ENCODE data around the gene SHANK1.

The SHANK1 gene

DNA sequence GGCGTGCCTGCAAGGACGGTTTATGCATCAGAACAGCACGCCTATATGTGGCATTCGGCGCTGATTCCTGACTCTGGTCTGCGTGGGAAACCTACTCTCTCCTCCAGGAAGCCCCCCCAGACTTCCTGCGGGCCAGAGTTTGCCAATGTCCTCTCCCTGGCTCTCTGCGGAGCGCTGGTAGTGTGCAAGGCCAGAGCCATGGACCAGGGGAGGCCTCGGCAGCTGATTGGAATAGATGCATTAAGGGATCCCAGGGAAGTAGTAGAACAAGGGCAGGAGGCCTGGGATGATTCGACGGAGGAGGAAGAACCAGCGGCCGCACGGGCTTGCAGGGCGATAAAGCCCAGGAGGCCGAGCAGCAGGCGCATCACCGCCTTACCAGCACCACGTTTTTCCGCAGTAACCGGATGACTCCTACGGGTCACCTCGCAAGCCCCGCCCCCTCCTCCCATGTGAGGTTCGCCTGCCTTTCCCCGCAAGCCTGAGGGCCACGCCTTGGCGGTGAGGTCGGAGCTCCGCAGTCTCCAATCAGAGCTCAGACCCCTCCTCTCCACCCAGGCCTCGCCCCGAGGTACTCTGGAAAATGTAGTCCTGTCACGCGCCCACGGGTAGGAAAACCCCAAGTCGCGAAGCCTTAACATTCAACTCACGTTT, 8.6 kb upstream of the SHANK1 start:
- DNase-seq (ENCODE audit: low spot score) = peak; percentile 71

DNA sequence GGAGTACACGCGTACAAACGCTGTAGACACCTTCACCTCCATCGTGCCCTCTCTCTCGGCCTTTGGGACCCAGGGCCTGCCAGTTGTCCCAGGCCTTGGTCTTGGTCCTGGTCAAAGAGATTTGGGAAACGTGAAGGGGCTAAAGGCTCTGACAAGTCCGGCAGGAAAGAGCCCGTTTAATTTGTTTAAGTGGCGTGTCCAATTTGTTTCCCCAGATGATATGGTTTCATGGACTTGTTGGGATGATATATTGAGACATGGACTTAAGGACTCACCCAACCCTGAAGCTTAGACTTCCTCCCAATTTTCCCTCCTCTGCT, 6.3 kb upstream of the SHANK1 start:
- no peak for DNase-seq (ENCODE audit: low spot score)

DNA sequence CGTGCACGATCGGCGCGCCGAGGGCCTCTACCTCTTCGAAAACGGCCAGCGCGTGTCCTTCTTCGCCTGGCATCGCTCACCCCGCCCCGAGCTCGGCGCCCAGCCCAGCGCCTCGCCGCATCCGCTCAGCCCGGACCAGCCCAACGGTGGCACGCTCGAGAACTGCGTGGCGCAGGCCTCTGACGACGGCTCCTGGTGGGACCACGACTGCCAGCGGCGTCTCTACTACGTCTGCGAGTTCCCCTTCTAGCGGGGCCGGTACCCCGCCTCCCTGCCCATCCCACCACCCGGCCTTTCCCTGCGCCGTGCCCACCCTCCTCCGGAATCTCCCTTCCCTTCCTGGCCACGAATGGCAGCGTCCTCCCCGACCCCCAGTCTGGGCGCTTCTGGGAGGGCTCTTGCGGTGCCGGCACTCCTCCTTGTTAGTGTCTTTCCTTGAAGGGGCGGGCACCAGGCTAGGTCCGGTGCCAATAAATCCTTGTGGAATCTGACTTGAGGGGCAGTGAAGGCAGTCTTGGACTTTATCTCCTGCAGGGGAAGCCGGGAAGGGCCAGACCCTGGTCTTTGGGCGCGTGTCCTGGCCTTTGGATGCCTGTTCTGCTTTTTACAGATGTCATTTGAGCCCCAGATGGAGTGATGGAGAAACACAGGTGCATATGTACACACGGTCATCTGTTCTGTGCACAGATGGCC, 5.8 kb upstream of the SHANK1 start:
- DNase-seq (ENCODE audit: low spot score) = no peak

DNA sequence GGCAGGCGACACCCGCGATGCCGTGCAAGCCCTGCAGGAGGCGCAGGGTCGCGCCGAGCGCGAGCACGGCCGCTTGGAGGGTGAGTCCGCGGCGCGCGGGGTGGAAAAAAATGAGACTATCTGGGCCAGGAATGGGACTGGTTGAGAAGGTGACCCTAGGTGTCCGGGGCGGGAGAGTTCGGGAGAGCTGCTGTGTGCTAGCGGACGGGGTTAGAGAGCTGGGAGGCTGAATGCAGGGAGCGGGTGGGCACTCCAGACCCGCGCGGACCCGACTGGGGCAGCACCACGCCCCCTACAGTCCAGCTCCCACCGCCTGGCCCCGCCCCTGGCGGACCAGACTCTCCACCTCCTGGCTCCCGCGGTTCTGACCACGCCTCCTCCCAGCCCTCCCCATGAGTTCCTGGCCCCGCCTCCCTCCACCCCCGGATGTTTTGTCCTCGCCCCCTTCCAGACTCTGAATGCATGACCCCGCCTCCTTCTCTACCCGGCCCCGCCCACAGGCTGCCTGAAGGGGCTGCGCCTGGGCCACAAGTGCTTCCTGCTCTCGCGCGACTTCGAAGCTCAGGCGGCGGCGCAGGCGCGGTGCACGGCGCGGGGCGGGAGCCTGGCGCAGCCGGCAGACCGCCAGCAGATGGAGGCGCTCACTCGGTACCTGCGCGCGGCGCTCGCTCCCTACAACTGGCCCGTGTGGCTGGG, 5.1 kb upstream of the SHANK1 start:
- peak; percentile 99 for DNase-seq (ENCODE audit: low spot score)

DNA sequence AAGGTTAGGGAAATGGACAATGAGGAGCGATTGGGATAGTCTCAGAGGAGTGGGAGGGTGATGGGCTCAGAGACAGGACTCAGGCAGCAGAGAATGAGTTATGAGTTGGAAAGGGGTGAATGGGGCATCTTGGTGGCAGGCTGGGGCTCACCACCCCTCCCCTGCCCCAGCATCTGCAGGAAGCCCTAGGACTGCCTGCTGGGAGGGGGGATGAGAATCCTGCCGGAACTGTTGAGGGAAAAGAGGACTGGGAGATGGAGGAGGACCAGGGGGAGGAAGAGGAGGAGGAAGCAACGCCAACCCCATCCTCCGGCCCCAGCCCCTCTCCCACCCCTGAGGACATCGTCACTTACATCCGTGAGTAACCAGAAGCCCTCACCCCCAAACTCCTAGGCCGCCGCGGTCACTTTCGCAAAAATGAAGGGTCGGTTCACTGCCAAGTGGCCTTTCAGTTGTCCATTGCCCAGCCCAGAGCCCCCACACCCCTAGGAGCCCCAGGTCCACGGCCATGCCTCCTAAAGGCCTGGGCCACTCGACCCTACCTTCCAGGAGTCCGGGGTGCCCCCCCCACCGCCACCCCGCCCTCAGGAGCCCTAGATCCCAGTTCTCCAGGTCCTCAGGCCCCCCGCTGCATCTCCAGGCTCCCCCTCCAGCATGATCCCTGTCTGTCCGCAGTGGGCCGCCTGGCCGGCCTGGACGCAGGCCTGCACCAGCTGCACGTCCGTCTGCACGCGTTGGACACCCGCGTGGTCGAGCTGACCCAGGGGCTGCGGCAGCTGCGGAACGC, 4.3 kb upstream of the SHANK1 start:
- DNase-seq (ENCODE audit: low spot score) = no peak

DNA sequence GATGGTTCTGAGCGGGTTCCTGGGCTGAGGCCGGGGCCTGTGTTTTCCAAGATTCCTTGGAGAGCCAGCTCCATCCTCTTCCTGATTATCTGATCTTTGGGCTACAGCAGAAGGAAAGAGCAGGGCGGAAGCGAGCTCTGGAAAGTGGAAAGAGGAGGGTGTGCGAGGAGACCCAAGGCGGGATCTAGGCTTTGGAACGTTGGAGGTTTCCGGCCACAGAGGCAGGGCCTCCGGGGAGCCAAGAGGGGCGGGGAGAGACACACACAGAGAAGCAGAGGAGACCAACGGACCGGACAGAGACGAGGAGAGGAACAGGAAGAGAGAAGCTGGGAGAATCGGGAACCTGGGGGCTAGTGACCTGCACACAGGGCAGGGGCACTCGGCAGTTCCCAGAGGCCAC, 3.5 kb upstream of the SHANK1 start, which contains the start of gene CLEC11A:
Gene CLEC11A, plus strand, starts transcription at position 296 of the 400 bp plus-strand sequence. CDS start 162 bp downstream, outside the sequence.
- DNase-seq (ENCODE audit: low spot score) = no peak

DNA sequence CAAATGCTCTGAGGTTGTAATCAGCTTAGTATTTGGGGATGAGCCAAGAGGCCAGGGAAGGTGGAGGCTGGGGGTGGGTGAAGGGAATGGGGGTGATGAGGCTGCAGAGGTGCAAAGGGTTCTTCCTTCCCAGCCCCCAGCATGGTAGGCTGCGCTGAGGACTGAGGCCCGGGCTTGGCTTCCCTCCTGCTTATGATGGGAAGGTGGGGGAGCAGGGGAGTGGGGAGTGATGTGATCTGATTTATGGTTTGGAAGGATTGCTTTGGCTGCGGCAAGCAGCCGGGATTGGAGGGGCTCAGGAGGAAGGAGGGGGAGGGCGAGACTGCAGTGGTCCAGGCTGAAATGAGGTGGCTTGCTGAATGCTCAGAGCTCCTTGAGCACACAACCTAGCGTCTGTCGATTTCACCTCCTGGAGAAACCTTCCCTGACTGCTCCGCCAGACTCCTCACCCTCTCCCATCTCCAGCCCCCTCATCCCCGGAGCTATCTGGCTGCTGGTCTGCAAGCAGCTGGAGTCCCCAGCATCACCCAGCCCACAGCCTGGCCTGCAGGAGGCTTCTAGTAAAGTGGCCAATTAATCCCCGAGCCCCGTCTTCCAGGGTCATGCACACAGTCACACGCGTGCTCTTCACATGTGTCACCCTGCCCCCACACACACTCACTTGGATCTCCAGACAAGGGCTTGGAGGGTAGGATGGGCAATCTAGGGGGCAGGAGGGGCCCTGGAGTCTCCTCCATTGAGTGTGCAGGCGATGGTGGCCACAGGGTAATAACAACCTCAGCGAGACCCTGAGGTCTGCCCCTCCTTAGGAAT, 2.8 kb upstream of the SHANK1 start:
- DNase-seq (ENCODE audit: low spot score) = no peak

DNA sequence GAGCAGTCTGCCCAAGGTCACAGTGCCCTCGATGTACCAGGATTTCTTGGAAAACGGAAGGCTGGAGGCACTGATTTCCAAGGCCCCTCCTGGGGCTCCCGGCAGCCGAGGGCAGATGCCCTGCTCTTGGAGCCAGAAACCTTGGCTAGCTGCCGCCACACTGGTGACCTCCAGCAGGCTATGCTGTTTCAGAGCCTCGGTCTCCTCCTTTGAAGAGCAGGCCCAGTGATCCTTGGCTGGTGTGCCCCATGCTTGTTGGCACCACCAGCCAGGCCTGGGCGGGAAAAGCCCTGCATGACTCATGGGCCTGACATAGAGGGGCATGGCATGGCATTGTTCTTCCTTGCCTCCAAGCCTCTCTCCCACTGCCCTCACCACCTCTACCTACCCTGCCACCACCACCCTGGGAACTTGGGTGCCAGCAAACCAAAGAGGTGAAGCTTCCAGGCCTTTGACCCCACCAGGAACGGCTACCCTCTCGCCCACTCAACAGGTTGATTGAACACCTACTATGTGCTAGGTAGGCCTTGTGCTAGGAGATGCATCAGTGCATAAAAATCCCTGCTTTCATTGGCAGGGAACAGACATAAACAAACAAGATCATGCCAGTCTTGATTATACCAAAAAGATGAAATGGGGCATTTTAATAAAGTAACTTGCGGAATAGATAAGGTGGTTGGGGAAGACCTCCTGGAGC, 2.0 kb upstream of the SHANK1 start:
- no peak for DNase-seq (ENCODE audit: low spot score)

DNA sequence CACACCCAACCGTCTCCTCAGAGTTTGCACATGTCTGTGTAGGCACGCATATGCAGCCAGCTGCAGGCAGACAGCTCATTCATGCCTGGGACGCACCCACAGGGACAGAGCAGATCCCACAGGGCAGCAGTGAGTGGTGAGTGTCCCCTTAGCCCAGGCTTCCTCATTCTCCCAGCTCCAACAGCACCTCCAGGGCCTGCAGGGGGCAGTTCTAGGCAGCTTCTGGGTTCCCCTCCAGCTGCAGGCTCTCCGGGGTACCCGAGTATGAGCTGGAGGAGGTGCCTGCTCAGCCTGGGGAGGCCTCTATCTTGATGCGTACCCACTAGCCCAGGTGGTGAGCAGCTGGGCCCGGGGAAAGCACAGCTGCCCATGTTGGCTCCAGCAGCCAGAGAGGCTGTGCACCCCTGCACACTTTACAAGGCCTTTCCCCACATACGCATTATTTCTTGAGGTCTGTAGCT, 1.3 kb upstream of the SHANK1 start:
- no peak for DNase-seq (ENCODE audit: low spot score)

DNA sequence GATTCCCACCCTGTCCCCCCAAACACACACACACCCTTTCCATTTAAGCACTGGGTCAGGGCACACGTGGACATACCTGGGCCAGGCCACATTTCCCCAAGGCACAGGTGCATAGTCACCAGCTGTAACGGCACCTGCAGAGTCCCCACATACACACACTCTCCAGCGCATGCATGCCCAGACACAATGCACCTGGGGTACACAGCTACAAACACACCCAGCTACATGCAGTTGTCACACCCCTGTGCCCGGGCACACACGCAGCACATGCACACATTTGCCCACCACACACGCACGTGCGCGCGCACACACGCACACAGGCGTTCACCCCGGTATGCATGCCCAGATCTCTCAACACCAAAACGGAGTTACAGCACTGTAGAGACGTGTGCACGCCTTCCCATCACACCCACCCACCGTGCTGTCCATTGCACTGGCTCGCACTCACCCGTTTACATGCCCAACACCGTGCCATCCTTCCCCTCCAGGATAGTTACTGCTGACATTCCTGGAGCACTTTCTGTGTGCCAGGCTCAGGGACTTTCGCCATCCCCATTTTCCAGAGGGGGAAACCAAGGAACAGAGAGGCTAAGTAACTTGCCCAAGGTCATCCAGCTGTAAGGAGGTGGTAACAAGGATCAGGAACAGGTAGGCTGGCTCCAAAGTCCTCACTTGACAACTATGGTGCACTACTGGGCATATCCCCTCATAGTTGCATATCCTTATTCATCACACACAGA, 749 bp upstream of the SHANK1 start:
- DNase-seq (ENCODE audit: low spot score) = no peak

DNA sequence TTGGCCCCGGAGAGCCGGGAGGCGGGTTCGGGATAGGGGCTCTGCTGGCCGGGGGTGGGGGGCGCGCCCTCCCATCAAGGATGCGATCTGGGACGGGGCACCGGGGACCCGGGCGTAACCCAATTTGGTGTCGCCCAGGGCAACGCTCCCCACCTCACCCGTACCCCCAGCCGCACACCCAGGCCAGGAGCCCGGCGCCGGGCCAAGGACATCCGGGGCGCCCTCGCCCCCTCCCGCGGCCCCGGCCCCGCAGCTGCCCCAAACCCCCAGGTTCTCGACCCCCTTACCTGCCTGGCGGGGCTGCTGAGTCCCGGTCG, 525 bp downstream of the SHANK1 start:
- DNase-seq (ENCODE audit: low spot score) = no peak

DNA sequence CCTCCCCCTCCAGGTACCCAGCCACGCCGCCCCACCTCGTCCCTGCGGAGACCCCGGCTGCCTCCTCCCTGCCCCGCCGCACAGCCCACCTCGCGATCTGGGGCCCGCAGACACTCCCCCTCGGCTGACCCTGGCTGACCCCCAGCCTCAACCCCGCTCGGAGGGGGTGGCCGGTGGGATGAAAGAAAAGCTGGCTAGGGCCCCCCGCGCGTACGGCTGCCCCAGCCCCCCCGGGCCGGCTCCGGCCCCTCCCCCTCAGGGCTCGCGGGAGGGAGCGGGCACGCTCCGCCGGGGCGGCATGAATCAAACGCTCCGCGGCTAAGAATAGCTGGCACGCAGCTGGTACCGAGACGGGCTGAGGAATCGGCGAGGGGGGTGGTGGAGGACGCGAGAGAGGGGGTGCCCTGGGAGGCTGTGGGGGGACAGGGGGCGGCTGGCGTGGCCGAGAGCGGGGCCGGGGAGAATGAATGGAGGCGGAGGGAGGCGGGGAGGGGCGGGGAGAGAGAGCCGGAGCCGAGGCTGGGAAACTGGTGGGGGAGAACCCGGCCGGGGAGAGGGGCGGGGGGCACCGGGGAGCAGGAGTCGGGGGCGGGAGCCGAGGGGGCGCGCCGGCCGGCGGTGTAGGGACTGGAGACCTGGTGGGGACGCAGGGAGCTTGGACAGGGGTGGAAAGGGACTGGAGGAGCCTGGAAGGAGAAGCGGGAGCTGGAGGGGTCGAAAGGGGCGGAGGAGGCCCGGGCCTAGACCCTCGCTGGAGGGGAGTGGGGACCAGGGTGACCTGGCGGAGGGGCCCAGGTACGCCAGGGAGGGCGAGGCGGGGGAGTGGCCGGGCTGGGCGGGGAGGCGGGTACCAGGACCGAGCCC, 1.1 kb downstream of the SHANK1 start:
- no peak for DNase-seq (ENCODE audit: low spot score)

DNA sequence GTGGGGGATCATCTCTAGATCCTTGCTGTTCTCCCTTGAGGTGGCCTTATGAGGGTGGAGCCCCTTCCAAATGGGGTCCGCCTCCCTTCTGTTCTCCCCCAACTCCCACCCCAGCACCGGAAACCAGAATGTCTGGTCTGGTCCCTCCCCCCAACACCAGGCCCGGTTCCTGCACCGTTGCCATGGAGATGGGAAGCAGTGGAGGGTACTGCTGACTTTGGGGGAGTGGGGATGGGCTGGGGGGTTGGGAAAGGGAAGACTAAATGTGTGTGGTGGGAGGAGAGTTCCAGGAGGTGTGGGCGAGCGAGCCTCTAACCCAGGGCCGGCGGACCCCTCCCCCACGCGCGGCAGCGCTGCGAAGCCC, 1.7 kb downstream of the SHANK1 start:
- DNase-seq (ENCODE audit: low spot score) = no peak

DNA sequence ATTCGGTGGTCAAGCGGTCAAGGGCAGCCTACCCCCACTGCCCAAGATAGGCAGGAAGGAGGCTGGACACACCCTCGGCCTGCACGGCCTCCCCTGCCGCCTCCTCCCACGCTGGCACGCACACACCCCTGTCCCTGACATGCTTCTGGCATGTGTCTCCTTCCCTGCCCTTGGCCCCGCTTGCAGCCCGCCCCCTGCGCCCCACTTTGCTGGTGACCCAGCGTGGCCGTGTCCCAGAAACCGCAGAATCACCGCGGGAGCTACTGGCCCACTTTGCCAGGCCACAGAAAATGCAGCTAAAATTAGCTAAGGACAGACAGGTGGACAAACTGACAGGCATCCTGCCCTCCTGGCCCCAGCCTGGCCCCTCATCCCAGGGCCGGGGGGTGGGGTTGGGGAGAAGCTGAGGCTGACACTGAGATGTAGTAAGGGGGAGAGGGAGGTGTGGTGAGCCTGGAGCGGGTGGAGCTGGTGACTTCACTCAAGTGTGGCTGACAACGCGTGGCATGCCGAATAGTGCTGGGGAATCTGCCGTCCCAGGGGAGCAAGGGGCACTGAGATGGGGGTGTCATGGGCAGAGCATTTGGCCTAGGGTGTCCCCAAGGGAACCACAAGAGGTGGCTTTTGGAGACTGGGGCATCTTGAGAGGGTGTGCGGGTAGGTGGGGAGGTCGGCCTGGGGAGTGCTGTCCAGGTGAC, 2.4 kb downstream of the SHANK1 start:
- DNase-seq (ENCODE audit: low spot score) = no peak

DNA sequence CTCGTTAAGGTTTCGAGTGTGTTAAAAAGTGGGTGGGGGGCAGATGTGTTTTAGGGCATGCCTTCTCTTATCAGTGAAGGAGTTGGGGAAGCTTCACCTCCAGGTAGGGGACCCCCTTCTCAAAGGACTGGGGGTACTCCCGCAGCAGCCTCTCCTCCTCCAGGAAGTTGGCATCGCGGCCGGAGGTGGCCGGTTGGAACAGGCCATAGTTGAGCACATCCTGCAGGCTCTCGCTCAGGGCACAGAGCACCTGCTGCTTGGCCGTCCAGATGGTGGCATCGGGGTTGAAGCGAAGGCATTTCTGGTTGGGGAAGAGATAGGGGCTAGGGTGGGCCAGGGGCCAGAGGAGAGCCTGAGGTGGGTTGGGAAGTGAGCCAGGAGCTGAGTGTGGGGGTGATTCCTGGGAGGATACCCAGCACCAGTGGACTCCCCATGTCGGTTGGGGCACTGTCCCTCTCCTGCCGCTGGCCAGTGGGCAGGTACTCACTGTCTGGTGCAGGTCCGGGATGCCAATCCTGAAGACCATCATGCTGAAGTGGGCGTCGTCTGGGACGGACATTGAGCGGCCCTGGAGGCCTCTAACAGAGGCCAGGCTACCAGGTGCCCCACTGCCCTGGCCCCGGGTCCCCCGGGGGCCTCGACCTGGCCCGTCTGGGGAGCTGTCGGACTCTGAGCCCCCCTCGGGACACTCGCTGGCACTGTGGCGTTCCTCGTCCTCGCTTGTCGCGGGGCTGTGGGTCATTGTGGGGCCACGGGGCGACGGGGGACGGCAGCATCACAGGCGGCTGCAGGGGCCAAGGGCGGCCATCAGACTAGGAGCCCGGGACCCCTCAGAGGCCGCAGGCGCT, 3.2 kb downstream of the SHANK1 start:
- DNase-seq (ENCODE audit: low spot score) = no peak

DNA sequence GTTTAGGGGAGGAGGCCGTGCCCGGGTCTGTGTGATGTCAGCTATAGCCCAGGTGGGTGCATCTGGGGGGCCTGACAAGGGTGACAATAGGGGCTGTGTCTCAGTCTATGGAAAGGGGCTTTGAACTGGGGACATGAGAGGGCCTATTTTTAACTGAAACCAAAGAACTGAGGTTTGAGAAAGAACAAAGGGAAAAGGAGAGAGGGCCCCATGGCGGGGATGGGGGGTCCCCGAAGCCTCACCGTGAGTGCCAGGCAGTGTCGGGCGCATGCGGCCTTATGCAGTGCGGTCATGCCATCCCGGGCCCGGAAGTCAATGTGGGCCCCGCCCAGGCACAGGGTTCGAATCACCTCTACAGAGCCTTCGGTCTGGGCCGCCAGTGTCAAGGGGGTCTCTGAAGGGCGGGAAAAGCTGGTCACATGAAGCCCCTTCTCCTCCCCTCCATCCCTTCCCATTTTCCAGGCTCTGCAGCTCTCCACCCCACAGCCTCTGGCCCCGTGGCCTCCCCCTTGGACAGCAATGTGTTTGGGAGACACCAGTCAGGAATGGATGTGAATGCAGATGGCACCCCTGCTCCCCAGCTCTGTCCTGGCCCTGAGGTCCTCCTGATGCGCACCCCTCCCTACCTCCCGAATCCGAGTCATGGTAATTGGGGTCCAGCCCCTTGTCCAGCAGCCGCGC, 5.9 kb downstream of the SHANK1 start:
- no peak for DNase-seq (ENCODE audit: low spot score)

DNA sequence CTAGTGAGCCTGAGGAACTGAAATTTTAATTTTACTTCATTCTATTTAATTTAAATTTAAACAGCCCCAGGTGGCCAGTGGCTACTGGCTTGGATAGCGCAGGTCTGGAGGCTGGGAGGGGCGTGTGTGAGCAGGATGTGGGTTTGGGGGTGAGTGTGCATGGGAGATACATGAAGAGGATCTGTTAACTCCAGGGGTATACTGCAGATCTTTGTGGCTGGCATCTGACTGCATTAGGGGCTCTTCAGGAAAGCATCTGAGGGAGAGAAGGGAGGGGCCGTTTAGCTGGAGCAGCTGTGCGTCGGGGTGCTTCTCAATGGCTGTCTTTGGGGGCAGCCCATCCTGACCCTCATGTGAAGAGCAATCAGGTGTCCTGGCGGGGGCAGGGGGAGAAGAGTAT, 6.8 kb downstream of the SHANK1 start:
- no peak for DNase-seq (ENCODE audit: low spot score)

Data from putamen (tissue), 1 donor.